TTC549 (cell line): ENCODE results near the gene AGO1.
"Not testable (repeated sequence)": the region's sequence is repeated elsewhere in the genome, so short reads cannot be mapped to it uniquely, and the experiment has no call there.

Experiments
- FAIRE-seq: peaks from 2 replicates; lab custom pipeline; 2012; peaks lifted over from hg19 to GRCh38; lab: Jason Lieb, UNC

The AGO1 gene

DNA sequence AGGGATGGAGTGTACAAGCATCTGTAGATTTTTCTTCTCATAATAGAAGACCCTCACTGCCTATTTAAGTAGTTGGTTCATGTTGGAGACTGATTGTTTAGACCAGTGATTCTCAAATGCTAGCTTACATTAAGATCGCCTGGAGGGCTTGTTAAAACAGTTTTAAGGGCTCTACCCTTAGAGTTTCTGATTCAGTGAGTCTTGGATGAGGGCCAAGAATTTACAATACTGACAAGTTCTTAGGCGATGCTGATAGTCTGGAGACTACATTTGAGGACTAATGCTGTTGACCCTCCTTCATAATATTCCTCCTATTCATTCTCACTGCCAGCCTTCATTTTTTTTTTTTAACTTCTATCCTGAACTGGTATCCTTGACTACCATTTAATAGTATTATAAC is 32.7 kb downstream of the AGO1 start:
- FAIRE-seq, result no peak

DNA sequence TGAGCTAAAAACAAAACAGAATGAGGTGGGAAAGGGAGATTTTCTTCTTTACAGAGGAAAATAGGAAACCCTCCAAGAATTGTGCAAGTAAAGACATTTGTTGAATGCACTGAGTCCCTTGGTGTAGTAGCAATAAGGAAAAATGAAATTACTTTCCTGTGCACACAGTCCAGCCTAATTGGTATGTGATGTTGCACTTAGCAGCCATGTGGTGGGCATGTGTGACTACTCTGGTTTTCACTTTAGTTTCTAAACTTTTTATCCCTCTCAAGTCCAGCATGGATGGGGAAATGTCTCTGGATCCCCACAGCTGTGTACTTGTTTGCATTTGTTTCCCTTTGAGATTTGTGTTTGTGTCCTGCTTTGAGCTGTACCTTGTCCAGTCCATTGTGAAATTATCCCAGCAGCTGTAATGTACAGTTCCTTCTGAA is 40.8 kb downstream of the AGO1 start:
- FAIRE-seq, result no peak

GRCh38 chr1:35924838-35925237 is 41.8 kb downstream of the AGO1 start:
- FAIRE-seq, result no peak

DNA sequence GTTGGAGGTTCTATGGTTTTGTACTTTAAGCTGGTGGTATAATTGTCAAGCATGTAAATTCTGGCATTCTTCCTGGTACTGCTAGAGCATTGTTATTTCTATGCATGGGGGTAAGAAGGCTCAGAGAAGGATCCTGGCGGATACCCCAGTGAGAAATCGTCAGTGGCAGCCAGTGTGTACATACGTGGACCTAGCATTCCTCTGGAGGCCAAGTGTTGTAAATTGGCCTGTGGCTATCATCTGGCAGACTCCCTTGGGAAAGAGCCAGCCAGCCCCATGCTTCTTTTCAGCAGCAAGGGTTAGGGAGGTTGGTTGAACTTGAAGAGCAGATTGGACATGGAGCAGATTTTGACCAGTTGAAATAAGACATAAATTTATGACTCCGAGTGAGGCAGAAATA is 42.7 kb downstream of the AGO1 start:
- FAIRE-seq, result no peak

DNA sequence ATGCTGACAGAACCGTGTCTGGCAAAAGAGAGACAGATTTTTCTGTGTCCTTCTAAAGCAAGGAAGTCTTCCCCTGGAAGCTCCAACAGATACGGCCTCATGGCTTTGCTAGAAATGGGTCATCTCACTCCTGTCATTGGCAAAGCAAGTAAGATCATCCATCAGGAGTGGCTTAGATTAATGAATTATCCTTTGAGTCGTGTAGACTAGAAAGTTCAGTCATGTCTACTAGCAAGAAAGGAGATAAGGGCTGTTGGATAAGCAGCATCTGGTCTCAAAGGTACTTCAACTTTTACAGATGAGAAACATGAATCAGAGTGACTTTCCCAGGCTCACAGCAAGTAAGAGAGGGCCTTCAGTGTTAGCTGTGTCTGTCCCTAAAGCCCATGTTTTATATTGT is 44.5 kb downstream of the AGO1 start:
- no peak for FAIRE-seq

DNA sequence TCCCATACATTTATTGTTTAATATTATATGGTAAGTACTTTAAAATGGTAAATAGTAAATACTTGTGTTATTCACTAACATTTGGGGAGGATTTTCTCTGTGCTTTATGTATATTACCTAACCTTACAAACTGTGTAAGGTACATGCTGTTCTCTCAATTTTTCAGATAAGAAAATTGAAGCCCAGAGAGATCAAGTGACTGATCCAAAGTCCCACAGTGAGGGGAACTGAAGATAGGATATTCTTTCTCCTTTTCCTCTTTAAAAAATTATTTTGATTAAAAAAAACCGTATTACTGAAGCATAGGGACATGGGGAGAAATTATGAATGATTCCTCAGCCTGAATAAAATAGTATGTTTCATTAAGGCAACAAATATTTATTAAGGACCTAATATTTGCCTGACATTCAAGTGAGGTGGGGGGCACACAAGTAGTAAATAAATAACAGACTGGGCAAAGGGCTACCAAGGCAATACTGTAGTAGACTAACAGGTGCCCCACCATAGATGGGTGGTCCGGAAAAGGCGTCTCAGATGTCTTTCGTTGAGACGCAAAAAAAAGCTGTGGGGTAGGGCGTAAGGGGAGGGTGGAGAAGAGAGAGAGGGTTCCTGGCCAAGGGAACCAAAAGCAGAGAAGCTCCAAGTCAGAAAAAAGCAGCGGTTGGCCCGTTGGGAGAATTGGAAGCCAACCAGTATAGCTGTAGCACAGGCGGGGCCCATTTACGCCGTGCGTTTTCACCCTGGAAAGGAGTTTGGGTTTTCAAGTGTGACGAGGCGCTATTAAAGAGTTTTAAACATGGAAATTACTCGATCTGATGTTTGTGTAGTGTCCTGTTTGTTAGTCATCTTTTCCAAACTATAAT is 47.0 kb downstream of the AGO1 start:
- FAIRE-seq, result no peak

GRCh38 chr1:35930593-35931445 is 47.8 kb downstream of the AGO1 start, which contains the start of gene AGO3:
AGO3 (plus strand) TSS chr1:35931105; CDS start chr1:35931427, 322 bp downstream.
- FAIRE-seq, result no peak

GRCh38 chr1:35931446-35932157 is 48.6 kb downstream of the AGO1 start:
- no peak for FAIRE-seq

GRCh38 chr1:35932158-35932636 is 49.2 kb downstream of the AGO1 start:
- FAIRE-seq, result no peak

DNA sequence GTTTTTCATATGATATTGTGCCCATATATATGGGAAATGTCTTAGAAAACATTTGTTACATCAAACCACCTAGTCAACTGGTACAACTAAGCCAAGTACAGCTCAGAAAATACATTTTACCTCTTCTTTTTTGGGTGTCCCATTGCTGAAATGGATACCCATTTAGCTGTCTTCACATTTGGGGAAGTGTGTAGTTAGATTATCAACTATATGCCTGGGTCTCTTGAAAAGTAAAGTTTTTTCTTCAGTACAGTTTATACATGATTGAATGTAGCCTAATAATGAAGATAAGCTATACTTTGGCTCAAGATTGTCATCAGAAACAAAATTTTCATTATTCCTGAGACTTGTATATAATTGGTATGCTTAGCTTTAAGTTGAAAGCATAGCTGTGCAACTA is 49.9 kb downstream of the AGO1 start:
- no peak for FAIRE-seq

GRCh38 chr1:35935442-35936388 is 52.7 kb downstream of the AGO1 start:
- FAIRE-seq, result no peak

DNA sequence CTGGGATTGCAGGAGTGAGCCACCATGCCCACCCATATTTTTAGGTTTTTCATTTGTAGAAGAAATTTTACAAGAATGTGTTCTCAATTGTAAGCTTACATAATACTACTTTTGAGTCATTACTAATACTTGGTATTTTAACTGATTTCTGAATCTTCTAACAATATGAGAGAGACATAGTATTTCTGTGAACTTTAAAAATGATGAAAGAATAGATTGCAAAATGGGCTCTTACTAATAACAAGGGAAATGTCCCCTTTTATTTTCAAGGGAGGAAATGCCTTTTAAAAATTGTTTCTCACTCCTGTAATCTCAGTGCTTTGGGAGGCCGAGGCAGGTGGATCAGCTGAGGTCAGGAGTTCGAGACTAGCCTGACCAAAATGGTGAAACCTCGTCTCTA is 53.8 kb downstream of the AGO1 start:
- no peak for FAIRE-seq

GRCh38 chr1:35939484-35939883 is 56.5 kb downstream of the AGO1 start:
- FAIRE-seq, result no peak

GRCh38 chr1:35945327-35945726 is 62.3 kb downstream of the AGO1 start:
- no peak for FAIRE-seq

DNA sequence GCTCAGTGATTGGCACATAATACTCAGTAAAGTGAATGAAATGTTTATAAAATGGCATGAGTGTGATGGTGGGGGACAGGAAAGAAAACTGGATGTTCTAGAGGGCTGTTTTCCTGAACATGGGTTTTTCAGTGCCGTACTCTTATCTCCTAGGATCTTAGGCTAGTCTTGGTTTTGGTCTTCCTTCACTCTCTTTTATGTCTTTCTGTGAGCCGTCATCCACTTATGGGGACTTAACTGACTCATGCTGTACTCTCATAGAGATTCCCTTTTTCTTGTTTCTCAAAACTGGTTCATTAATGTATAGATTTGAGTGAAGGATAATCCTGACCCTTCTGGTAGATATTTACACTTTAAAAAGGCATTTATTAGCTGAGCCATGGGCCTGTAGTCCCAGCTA is 64.5 kb downstream of the AGO1 start:
- no peak for FAIRE-seq

DNA sequence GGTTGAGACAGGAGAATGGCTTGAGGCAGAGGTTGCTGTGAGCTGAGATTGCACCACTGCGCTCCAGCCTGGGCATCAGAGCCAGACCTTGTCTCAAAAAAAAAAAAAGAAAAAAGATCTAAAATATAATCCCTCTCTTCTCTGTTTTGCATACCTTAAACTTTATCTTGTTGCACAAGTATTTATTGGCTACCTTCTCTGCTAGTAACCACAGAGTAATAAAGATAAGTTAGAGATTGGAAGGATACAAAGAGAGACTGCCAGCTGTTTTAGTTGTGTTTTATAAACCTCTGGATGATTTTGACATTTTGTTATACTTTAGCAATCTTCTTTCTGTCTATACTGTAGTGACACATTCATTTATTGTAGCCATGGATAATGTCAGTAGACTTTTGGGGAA is 75.5 kb downstream of the AGO1 start:
- FAIRE-seq, result no peak

DNA sequence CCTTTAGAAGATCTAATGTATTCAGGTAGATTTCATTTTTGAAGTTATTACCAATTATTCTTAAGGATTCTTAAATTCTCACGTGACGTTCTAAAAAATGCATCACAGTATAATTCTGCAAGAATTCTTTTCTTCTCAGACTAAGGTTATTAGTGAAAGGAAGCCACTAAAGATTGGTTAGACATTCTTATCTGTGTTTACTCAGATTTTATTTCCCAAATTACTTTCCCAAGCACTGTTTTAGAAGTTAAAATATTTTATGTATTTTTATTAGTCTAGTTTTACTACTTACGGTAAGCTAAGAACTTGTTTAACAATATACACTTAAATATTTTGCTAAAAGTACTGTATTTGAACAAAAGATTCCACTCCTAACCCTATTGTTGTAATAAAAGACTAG is 76.3 kb downstream of the AGO1 start:
- no peak for FAIRE-seq

DNA sequence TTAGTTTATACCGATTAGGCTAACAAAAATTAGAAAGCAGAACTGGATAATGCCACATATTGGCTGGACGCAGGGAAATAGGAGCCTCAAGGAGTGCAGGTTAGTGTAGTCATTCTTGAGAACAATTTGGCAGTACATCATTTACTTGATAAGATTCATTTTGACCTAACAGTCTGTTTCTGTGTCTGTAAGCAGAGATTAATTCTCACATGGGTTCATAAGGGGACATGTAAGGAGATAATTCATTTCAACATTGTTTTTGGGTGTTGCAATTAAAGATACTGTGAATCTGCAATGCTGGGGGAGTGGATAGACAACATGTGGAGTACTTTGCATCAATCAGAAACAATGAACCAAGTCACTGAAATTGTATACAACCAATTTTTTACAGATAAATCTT is 79.9 kb downstream of the AGO1 start:
- no peak for FAIRE-seq

DNA sequence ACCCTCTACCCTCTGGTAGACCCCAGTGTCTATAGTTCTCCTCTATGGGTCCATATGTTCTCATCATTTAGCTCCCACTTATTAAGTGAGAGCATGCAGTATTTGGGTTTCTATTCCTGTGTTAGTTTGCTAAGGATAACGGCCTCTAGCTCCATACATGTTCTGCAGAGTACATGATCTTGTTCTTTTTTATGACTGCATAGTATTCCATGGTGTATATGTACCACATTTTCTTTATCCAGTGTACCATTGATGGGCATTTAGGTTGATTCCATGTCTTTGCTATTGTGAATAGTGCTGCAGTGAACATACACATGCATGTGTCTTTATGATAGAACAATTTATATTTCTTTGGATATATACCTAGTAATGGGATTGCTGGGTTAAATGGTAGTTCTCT is 81.3 kb downstream of the AGO1 start:
- not testable (repeated sequence) for FAIRE-seq

DNA sequence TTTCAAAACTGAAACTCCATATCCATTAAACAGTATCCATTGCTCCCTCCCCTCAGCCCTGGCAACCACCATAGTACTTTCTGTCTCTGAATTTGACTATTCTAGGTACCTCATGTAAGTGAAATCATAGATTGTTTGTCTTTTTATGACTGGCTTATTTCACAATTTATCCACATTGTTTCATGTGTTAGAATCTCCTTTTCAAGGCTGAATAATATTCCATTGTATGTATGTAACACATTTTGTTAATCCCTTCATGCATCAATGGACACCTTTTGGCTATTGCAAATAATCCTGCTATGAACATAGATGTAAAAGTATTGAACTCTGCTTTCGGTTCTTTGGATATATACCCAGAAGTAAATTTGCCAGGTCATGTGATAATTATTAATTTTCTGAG is 85.4 kb downstream of the AGO1 start:
- no peak for FAIRE-seq

- FAIRE-seq, result no peak
Observed at GRCh38 chr1:35971601-35972000, 88.6 kb downstream of the AGO1 start.
